Mucosa of descending colon (tissue), 3 donors: ENCODE results near the gene UGT1A10. TPM values are rescaled to one million over a fixed set of nuclear protein-coding genes. Genes with fewer than 3 reads are reported as not detected.

Experiments used
- ATAC-seq: fragments of 200-7000 bp; cut with Tn5 transposase; one replicate; pipeline ENCODE4 v1.9.1; 2020; ENCODE audit warnings: mild to moderate bottlenecking, moderate library complexity
- DNase-seq, 3 donors: peaks; one replicate each; pipeline ENCODE4 v3.0.0-alpha.2; 2020
- H3K36me3 ChIP-seq: fragments of 200-600 bp; one replicate; pipeline ENCODE4 v1.8.0; 2021; ENCODE audit warnings: low read depth, mild to moderate bottlenecking
- H3K4me1 ChIP-seq: fragments of 200-600 bp; one replicate; pipeline ENCODE4 v1.8.0; 2021; ENCODE audit warnings: low read depth, mild to moderate bottlenecking
- H3K4me3 ChIP-seq: fragments of 200-600 bp; one replicate; pipeline ENCODE4 v1.8.0; 2021; ENCODE audit warnings: mild to moderate bottlenecking
- H3K9me3 ChIP-seq: fragments of 200-600 bp; one replicate; pipeline ENCODE4 v1.8.0; 2021; ENCODE audit warnings: mild to moderate bottlenecking
- intact Hi-C, 2 donors: fragments of 100-400 bp; cut with DNase I in 1 of 2; cut with micrococcal nuclease in 1 of 2; formaldehyde crosslinking; loops; one replicate each; pipeline versions ENCODE4 v1.11.0 to v1.11.1; 2022; cut with DNase I, micrococcal nuclease
- total RNA-seq, 3 donors: library from RNA; stranded (reverse); fragmentation: NEBNext Ultra II Directional in 2 of 3; extraction: Animal tissue kit (Norgen Biotek cat#: 25700) in 2 of 3; gene quantifications; one replicate each; pipeline versions ENCODE4 v1.2.1 to v1.2.4, GENCODE V29; 2021 to 2023
- TF ChIP-seq, protein P1 (sequence below): fragments of 200-600 bp; IDR thresholded peaks from one replicate; pipeline ENCODE4 v1.8.0; 2022; ENCODE audit warnings: antibody characterized with exemption, mild to moderate bottlenecking
- donor health status: DM: no; HTN: no; CAD: no; lungs with moderate emphysema.
- donor health status: DM: no; HTN: no; CAD: no.
- donor health status: DM: no; HTN: yes; CAD: no.

UGT1A10 gene
- total RNA-seq, 3 donors from 2014 or later, result 42.0 to 116 (median 43.9) TPM

DNA sequence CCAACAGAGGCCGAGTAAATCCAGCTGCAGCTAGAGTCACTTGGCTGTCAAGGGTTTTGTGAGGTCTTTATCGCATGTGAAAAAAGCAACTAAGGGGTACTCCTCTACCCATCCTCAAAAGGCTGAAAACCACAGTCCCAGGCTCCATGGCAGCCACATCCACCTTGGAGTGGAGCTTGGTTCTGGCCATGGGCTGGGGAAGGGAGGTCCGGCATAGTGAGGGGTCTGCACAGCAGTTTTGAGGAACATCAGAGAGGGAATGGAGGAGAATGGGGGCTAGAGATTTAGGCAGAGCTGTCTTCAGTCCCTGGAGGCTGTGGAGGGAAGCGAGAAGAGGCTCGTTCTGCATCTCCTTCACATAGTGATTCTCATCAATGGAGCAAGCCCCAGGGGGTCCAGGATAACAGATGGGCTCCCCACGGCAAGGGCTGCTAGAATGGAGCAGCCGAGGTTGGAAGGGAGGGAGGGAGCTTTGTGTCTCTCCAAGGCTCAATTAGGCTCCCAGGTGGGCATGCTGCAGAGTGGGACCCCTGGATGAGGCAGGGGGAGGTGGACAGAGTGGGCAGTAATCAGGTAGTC is 162.9 kb downstream of the UGT1A10 start:
- ATAC-seq, result no peak
- H3K4me1 ChIP-seq, result no peaks in the 10 kb centered on the region
- no peak overlapping the region for H3K4me3 ChIP-seq
- TF ChIP-seq, protein P1, sequence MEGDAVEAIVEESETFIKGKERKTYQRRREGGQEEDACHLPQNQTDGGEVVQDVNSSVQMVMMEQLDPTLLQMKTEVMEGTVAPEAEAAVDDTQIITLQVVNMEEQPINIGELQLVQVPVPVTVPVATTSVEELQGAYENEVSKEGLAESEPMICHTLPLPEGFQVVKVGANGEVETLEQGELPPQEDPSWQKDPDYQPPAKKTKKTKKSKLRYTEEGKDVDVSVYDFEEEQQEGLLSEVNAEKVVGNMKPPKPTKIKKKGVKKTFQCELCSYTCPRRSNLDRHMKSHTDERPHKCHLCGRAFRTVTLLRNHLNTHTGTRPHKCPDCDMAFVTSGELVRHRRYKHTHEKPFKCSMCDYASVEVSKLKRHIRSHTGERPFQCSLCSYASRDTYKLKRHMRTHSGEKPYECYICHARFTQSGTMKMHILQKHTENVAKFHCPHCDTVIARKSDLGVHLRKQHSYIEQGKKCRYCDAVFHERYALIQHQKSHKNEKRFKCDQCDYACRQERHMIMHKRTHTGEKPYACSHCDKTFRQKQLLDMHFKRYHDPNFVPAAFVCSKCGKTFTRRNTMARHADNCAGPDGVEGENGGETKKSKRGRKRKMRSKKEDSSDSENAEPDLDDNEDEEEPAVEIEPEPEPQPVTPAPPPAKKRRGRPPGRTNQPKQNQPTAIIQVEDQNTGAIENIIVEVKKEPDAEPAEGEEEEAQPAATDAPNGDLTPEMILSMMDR, result no peak
- intact Hi-C loops, result no loop called here
- no peaks in the 10 kb centered on the region for H3K9me3 ChIP-seq
- DNase-seq, result no peak
- no peaks in the 10 kb centered on the region for H3K36me3 ChIP-seq

DNA sequence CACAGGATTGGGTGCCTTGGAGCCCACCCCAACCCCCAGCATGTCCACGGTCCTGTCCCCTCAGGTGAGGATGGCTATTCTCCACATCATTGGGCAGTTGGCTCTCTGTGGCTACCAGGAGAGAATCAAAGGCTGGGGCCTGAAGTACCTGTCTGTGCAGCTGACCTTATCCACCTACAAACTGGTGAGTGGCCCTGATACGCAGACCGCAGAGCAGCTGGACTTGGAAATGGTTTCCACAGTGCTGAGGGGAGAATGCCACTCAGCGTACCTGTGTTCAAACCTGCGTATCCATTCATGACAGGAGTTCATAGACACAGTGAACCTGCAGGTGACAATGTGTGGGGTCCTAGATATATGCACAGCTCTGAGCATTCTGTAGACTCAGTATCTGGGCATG is 163.5 kb downstream of the UGT1A10 start:
- no peaks in the 10 kb centered on the region for H3K36me3 ChIP-seq
- H3K4me3 ChIP-seq, result no peak overlapping the region
- no peak for ATAC-seq
- DNase-seq, result no peak
- intact Hi-C loops, result no loop called here
- H3K9me3 ChIP-seq, result no peaks in the 10 kb centered on the region
- H3K4me1 ChIP-seq, result no peaks in the 10 kb centered on the region
- TF ChIP-seq, protein P1, result no peak

DNA sequence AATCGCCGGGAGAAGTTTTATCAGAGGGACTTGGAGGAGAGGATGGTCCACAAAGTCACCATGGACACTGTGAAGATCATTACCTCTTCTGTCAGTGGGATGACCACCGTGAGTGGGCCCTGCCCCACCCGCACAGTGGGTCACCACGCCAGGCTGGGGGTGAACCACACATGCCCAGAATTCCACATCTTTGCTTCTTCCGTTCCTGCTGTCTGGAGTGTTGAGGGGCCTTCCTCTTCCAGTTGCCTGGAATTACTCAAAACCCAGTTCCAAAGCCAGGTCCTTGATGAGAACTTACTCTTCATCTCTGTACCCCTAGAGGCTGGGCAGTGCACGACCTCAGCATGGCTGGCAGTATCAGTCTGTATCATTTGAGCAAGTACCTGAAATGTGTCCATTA is 164.0 kb downstream of the UGT1A10 start:
- intact Hi-C loops, result no loop called here

DNA sequence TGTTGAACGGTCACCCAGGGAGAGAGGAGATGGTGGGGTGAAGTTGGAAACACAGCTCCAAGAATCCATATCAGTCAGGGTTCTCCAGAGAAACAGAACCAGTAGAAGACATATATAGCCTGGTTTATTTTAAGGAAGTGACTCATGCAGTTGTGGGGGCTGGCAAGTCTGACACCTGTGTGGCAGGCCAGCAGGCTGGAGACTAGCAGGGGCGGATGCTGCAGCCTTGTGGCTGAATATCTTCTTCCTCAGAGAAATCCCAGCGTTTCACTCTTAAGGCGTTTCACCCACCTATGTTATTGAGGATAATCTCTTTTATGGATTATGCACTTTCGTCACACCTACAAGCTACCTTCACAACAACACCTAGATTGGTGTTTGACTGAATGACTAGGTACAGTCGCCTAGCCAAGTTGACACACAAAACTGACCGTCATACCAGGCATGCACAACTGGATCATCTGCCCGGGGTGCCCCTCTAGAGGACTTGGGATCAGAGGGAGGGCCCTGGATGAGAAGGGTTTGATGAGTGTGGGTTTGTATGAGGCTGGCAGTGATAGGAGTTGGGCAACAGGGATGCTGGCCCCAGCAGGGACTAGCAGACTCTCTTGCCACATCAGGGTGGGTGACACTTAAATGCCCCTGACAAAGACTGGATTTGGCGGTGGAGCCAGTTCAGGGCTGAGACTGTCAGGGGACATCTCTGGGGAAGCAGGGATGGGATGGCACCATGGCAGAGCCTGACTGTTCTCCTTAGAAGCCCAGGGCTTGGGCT is 165.3 kb downstream of the UGT1A10 start:
- H3K4me3 ChIP-seq, result no peak overlapping the region
- intact Hi-C loops, result no loop called here
- ATAC-seq, result no peak
- TF ChIP-seq, protein P1, result no peak
- H3K4me1 ChIP-seq, result no peaks in the 10 kb centered on the region
- H3K36me3 ChIP-seq, result no peaks in the 10 kb centered on the region
- no peaks in the 10 kb centered on the region for H3K9me3 ChIP-seq
- no peak for DNase-seq

More for the DNA sequence above, 164.0 kb downstream of the UGT1A10 start:
- no peak overlapping the region for H3K4me3 ChIP-seq
- no peak for ATAC-seq
- H3K9me3 ChIP-seq, result no peaks in the 10 kb centered on the region
- H3K4me1 ChIP-seq, result no peaks in the 10 kb centered on the region
- DNase-seq, result no peak
- H3K36me3 ChIP-seq, result no peaks in the 10 kb centered on the region
- TF ChIP-seq, protein P1, result no peak

DNA sequence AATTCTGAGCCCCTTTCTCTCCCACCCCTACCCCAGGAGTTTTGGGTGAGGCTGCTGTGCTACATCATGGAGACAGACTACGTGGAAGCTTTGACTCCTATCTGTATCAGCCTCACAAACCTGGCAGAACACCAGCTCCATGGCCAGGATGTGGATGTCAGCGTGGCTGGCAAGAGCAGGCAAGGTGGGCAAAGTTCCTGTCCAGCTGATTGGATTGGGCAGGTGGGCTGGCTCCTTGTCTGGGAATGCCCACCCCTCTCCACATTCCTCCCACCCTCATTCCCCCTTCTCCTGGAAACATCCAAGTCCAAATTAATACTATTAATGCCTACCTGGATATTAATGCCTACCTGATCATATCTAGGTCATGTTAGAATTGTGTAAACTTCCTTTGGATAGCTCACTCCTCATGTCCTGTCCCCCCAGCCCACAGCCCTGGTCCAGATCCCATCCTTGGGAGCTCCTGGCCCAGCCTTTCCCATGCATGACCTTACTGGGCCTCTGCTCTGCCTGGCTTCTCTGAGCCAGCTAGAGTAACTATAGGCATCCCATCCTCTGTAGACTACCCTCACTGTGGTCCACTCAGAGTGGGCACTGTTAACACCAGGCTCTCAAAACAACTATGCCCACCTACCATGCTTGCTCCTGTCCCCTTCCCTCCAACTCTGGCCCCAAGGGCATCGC is 166.0 kb downstream of the UGT1A10 start:
- TF ChIP-seq, protein P1, result no peak
- Histone ChIP-seq H3K4me3 (no peak overlapping the region), H3K9me3 (no peaks in the 10 kb centered on the region), H3K36me3 (no peaks in the 10 kb centered on the region), H3K4me1 (no peaks in the 10 kb centered on the region)
- intact Hi-C loops, result no loop called here
- DNase-seq (no peak), ATAC-seq (no peak)
